ENCODE results near the gene CEBPZOS. TPM values are rescaled to one million over a fixed set of nuclear protein-coding genes. Genes with fewer than 3 reads are reported as not detected.

Gene CEBPZOS
- total RNA-seq, 1 experiment from 2014 or later: 1.5 TPM

DNA sequence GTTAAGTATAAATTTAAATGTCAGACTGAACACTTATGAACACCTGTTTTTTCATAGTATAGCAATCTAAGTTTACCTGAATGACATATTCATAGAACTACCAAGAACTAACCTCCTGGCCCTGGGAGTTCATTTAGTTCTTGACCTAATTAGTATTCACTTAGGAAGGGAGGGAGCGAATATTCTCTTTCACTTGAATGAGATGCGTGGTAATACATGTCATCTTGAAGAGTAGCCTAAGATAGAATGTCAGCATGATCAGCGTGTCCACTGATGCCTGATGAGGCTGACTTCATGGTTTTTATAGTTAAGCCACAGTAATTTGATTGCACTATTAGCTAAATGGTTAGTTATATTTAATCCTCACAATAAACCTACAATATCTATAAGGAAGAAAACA, 48.5 kb downstream of the CEBPZOS start:
- H2BK120ac ChIP-seq (ENCODE audit: low read depth, low read length, poor library complexity, severe bottlenecking): no peak overlapping the region
- no peak for DNase-seq
- H2BK12ac ChIP-seq (ENCODE audit: insufficient read length, low read depth, low read length): no peak overlapping the region
- H3K9me3 ChIP-seq (ENCODE audit: control insufficient read depth, low read depth, low read length): no peaks in the 10 kb centered on the region
- Mint-ChIP-seq H3K27me3 (ENCODE audit: low read depth) (no peaks in the 10 kb centered on the region), H3K27ac (peak overlapping the region in 1 of 3 experiments; percentile 55; a peak in 2 of 7 replicates), H3K36me3 (ENCODE audit: insufficient read depth in 1 of 3, low read depth in 3 of 3) (peaks cover 52 to 97% (median 92%) of the 10 kb centered on the region in 3 experiments; a peak in 6 of 7 replicates), H3K4me1 (peaks cover 6 to 22% of the 10 kb centered on the region in 2 experiments; a peak in 2 of 4 replicates), H3K4me3 (no peak overlapping the region), H3K9me3 (no peaks in the 10 kb centered on the region)
- no peak overlapping the region for H3K9ac ChIP-seq (ENCODE audit: extremely low read depth, insufficient read length, low read length)
- H4K5ac ChIP-seq (ENCODE audit: insufficient read length, low read depth, low read length): no peak overlapping the region
- H4K8ac ChIP-seq (replicated peaks; ENCODE audit: insufficient read length, low read depth, low read length): no peak overlapping the region
- no peak overlapping the region for H3T11ph ChIP-seq (ENCODE audit: low read length)
- H4K20me1 ChIP-seq (ENCODE audit: control insufficient read depth, insufficient read depth, insufficient read length): no peaks in the 10 kb centered on the region
- H4K91ac ChIP-seq (ENCODE audit: insufficient read length, low read depth, low read length): no peak overlapping the region
- TF ChIP-seq, protein P1, sequence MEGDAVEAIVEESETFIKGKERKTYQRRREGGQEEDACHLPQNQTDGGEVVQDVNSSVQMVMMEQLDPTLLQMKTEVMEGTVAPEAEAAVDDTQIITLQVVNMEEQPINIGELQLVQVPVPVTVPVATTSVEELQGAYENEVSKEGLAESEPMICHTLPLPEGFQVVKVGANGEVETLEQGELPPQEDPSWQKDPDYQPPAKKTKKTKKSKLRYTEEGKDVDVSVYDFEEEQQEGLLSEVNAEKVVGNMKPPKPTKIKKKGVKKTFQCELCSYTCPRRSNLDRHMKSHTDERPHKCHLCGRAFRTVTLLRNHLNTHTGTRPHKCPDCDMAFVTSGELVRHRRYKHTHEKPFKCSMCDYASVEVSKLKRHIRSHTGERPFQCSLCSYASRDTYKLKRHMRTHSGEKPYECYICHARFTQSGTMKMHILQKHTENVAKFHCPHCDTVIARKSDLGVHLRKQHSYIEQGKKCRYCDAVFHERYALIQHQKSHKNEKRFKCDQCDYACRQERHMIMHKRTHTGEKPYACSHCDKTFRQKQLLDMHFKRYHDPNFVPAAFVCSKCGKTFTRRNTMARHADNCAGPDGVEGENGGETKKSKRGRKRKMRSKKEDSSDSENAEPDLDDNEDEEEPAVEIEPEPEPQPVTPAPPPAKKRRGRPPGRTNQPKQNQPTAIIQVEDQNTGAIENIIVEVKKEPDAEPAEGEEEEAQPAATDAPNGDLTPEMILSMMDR (conservative IDR thresholded peaks at IDR 0.05): no peak
- H3K27ac ChIP-seq (ENCODE audit: insufficient read length, low read depth, low read length): no peak overlapping the region
- no peaks in the 10 kb centered on the region for H3K4me1 ChIP-seq (ENCODE audit: insufficient read depth, low read length)
- no peak overlapping the region for H3K18ac ChIP-seq (ENCODE audit: insufficient read length, low read depth, low read length)
- H3K27me3 ChIP-seq (ENCODE audit: insufficient read depth, low read length): no peaks in the 10 kb centered on the region
- H3K23ac ChIP-seq (ENCODE audit: insufficient read length, low read depth, low read length): no peak overlapping the region
- no peak overlapping the region for H3K4ac ChIP-seq (ENCODE audit: low read depth, low read length)
- no peak overlapping the region for H2BK5ac ChIP-seq (ENCODE audit: insufficient read length, low read length)
- no peak overlapping the region for H3K4me2 ChIP-seq (ENCODE audit: insufficient read depth, insufficient read length, low read length)
- H2AFZ ChIP-seq (ENCODE audit: low read length): no peak overlapping the region
- no peaks in the 10 kb centered on the region for H3K23me2 ChIP-seq (ENCODE audit: insufficient read length, low read depth, low read length, poor library complexity, severe bottlenecking)
- no peak overlapping the region for H3K14ac ChIP-seq (ENCODE audit: insufficient read depth, low read length)
- H2BK15ac ChIP-seq (ENCODE audit: low read depth, low read length): no peak overlapping the region
- no peak overlapping the region for H2AK5ac ChIP-seq (ENCODE audit: insufficient read length, low read length)
- H2BK20ac ChIP-seq (ENCODE audit: low read depth, low read length, poor library complexity, severe bottlenecking): no peak overlapping the region
- WGBS (ENCODE audit: extremely low coverage, insufficient read length, low lambda C conversion rate): no CpG with 5 or more reads among the region's 3 CpGs
- H3K79me2 ChIP-seq (ENCODE audit: insufficient read depth, low read length): no peaks in the 10 kb centered on the region
- peaks cover 2% of the 10 kb centered on the region for H3K79me1 ChIP-seq (ENCODE audit: insufficient read depth, low read depth, low read length, poor library complexity, severe bottlenecking)
- no peak overlapping the region for H3K56ac ChIP-seq (ENCODE audit: insufficient read length, low read depth, low read length)
